Brain pericyte (primary cell): Measurements from ENCODE around the gene C13orf42.

Experiments used
- DNase-seq: peaks from one replicate; pipeline ENCODE4 v3.0.0-alpha.2; 2012; ENCODE audit warnings: low read depth, low spot score

The C13orf42 gene

DNA sequence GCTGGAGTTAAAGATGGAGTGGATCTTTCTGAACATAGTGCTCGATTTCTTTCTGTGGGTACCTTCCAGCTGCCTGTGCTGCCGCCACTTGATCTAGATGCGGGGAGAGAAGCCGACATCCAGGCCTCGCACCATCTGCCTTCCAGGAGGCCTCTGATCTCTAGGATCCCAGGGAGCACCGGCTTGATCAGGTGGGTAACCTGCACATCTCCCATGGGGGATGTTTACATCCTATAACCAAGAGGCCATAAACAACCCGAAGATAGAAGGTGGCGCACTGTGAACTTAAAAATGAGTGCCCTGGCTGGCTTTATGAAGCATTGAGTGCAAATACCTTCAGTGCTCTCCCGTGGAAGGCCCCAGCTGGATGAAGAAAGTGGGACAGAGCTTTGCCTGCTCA is at the start of gene C13orf42:
Gene C13orf42, minus strand, starts transcription at position 101 of the 400 bp plus-strand sequence. Its CDS starts 65 bp downstream, at position 36.
- no peak for DNase-seq

DNA sequence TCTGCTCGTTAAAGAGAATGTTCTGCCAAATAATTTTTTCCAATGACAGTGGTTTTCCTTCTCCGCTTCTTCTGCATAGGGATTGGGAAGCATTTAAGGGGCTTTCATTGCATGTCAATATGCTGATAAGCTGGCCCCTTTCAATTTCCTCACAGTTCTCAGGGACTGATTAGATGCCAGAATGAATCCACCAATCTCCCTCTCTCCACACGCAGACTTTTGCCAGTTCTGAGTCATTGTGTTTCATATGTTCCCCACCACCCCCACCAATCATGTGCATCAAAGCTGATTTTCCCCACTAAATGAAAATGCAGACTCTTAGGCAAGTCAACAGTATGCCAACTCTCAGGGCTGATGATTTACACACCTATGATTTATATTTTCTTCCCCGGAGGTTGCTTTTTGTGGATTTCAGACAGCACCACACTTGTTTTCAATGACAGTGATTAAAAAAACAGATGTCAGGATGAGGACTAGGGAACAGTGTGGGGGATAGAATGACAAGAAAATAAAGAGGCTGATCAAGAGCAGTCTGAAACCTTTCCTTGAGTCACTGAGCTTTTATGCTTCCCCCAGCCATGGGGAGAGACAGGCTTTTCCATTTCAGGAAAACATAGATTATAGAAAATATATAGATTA is 47.9 kb upstream of the C13orf42 start:
- DNase-seq = no peak

DNA sequence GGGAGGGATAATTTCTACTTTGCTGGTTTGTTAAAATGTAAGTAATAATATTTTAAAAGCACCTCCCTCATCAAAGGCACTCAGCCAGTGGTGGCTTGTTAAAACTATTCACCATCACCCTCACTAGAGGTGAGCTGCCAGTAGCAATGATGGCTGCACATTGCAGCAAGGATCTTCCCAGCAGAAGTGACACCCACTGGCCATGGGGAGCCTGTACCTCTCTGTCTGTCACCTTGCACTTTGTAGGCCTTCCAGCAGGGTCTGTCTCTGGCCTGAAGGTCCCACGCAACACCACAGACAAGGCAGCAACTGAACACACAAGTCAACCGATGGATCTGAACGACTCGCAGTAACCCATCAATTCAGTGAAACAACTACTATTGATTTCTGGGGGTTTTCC is 47.3 kb upstream of the C13orf42 start:
- no peak for DNase-seq

DNA sequence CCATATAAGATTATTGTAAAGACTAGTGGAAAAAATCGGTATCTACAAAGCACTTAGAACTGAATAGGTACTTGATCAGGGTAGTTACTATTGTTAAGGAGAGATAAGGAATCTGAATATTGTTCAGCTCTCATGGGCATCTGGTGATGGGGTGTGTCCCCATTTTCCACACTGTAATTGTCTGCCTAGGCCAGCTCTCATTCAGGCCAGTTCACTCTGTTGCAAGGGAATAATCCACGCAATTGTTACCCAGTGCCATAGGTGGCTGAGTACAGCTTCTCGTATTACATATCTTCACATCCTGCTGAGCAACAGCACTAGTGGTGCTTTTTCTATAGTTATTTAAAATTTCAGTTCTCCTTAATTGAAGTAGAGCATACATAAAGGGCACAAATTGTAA is 45.6 kb upstream of the C13orf42 start:
- DNase-seq = no peak

DNA sequence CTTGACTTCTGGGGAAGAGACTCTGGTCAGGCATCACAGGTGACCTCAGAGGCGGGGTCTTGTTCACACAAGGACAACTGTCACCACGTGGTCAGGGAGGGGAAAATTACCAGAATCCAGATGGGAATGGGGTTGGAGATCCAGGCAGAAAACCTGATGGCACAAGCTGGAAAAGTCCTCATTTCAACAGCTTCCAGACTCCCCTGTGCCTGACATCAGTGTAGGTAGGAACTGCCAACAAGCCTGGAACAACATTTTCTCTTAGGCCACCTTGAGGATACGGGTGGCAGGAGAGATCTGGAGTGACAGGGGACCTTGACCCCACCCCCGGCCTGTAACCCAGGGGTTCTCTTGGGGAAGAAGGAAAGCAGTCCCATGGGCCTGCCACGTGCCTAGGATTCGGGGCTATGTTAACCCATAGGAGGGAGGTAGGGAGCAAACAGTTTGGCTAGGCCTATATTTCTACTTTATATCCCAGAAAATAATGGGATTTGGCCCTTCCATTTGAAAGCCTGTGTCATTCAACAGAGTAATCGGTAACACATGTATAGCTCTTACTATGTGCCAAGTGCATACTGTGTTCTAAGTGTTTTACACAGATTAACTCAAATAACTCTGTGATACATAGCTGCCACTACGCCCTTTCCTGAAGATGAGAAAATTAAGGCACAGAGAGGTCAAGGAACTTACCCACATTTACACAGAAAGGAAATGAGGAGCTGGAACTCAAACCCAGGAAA is 44.9 kb upstream of the C13orf42 start:
- no peak for DNase-seq

DNA sequence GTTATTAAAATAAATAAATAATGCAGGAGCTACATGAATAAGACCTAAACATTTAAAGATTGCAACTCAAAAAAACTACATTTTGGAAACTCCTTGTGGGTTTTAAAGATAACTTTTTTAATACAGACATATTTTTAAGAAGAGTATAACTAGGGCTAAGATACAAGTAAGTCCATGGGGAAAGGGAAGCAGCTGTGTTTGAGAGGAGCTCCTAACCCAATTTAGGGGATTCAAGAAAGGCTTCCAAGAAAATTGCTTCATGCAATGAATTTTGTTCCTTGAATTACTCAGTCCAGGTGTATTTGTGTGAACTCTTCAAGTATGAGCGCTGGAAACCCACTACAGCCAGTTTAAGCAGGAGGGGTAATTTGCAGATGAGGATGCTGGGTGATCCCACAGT is 44.1 kb upstream of the C13orf42 start:
- DNase-seq = no peak

DNA sequence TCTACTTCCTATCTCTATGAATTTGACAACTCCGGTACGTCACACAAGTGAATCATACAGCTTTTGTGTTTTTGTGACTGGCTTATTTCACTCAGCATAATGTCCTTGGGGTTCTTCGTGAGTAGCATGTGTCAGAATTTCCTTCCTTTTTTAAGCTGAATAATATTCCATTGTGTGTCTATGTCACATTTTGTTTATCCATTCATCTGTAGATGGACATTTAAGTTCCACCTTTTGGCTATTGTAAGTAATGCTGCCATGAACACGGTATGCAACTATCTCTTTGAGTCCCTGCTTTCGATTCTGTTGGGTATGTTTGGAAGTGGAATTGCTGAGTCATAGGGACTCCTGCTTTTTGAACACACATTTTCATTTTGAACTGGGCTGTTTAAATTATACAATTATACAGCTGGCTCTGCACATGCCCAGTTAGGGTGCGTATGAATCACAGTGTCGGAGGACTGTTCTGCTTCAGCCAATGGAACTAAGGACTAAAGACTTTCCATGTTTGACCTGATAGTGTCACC is 43.0 kb upstream of the C13orf42 start:
- DNase-seq = no peak

DNA sequence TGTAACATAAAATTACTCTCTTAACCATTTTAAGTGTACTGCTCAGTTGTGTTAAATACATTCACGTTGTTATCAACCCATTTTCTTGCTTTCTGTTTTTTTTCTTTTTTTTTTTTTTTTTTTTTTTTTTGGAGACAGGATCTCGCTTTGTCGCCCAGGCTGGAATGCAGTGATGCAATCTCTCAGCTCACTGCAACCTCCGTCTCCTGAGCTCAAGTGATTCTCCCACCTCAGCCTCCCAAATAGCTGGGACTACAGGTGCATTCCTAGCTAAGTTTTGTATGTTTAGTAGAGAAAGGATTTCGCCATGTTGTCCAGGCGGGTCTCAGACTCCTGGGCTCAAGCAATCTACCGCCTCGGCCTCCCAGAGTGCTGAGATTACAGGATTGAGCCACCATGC is 42.5 kb upstream of the C13orf42 start:
- no peak for DNase-seq

DNA sequence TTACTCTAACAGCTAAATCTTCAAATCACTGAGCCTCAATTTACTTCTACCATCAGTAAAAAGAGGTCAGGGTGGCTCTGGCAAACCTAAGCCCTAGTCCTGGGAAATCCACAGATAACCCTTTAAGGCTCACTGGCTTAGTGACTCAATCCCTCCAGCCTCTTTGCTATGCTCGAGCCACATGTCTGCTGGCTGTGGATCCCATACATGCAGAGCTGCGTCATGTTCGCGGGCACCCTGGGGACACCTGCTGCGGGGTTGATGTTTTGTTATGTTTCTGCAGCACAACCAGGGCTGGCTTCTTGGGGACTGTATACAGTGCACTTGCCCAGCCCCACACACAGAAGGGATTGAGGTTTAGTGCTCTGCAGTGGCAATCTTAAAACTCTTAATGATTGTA is 41.6 kb upstream of the C13orf42 start:
- no peak for DNase-seq

DNA sequence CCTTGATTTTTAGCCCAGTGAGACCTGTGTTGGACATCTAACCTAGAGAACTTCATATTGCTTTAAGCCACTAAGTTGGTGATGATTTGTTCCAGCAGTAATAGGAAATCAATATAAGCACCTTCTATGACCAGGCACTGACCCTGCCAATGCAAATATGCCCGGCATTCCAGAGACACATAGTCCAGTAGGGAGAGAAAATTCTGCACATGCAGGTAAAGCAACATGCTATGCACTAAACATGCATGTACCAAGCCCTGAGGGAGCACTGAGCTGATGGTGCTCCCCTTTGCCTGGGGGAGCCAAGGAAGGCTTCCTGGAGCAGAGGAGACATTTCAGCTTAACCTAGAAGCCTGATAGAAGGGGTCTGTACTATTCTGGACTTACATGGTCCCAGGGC is 40.4 kb upstream of the C13orf42 start:
- DNase-seq = no peak

DNA sequence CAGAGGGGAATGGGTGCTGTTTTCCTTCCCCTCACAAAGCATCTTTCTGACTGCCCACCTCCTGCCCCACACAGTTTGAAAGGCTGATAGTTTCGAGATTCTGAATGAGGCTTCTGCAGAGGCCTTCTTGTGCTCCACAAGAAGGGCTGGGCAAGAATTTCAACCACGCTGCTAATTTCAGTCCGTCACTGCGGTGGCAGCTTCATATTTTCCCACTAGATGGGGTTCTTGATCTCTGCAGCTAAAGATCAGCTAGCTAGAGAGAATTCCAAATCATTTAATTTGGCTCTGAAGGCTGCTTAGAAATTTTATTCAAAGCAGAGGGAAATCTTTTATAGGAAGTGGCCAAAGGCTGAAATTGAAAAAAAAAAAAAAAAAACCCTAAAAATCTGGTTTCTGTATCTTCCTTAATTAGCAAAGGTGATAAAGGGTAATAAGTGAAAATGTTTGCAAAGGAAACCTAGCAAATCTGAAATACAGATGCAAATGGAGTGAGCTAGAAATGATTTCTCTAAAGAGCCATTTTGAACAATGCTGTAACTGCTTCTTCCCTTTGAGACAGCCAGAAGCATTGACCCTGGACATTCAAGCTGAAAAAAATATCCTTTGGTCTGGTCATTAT is 38.0 kb upstream of the C13orf42 start:
- peak; percentile 32 for DNase-seq

DNA sequence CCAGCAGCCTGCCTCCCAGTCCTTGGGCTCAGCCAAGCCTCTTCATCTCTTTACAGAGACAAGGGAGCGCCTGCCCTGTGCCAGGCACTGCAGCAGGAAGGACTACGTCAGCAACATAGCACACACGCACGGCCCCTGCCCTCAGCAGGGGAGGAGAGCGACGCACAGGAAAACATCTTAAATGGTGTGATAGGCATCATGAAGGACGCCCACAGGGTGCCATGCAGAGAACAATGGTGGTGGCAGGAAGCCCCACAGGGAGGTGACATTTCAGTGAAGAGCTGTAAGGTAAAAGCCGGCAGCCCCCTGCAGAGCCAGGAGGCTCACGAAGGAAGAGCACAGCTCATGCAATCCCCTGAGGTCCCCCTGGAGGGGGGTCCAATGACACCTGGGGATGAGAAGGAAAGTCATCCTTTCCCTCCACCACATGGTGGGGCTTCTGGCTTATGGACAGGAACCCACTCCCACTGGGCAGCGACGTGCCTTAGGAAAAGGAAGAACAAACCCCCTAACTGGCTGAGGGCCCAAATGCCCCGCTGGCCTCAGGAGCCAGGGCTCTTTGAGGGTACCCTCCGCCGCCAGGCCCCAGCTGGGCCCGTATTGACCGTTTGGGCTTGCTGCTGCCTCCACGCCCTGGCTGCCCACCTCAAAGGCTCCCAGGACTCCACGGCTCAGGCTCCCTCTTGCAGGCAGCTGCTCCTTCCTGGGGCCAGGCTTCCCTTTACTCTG is 37.3 kb upstream of the C13orf42 start:
- no peak for DNase-seq

DNA sequence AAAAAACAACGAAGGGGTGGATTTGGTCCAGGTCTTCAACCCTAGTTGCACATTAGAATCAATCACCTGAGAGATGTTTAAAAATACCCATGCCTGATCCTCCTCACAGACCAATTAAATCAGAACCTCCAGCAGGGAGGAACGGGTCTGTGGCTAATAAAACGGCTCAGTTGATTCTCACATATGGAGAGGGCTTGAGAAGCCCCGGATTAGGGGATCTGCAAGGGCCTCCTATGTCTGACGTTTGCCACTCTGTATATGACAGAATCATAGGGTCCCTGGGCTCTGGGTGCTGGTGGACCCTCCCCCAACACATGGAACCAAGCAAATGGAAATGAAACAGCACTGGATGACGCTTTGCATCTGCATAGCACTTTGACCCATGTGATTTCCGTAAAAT is 36.7 kb upstream of the C13orf42 start:
- DNase-seq = no peak

DNA sequence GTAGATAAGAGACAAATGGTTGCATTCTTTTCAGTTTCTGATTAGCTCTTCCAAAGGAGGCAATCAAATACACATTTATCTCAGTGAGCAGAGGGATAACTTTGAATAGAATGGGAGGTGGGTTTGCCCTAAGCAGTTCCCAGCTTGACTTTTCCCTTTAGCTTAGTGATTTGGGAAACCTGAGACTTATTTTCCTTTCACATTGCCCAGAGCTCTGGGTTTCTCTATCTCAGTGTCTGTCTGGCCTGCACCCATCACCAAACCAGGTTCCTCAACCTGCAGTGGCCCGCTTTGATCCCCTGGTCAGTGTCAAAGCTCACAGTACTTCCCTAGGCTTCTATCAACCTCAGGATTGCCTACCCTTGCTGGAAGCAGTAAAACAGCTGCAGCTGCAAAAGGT is 35.6 kb upstream of the C13orf42 start:
- no peak for DNase-seq

DNA sequence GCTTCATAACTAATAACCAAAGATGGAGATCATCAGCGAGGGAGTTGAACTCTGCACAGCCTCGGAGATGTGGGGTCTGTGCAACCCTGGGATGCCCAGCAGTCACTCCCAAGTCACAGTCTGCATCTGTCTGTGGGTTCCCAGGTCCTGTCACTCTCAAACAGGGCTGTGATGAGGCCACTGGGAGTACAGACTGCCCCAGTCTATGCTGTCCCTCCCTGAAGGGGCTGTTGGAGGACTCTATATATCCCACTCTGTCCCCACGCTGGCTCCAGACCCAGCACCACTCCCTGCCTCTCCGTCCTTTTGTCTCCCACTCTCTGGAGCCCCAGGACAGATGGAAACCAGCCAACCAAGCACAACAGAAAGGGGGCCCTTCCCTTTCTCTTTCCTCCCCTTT is 26.2 kb upstream of the C13orf42 start:
- no peak for DNase-seq

DNA sequence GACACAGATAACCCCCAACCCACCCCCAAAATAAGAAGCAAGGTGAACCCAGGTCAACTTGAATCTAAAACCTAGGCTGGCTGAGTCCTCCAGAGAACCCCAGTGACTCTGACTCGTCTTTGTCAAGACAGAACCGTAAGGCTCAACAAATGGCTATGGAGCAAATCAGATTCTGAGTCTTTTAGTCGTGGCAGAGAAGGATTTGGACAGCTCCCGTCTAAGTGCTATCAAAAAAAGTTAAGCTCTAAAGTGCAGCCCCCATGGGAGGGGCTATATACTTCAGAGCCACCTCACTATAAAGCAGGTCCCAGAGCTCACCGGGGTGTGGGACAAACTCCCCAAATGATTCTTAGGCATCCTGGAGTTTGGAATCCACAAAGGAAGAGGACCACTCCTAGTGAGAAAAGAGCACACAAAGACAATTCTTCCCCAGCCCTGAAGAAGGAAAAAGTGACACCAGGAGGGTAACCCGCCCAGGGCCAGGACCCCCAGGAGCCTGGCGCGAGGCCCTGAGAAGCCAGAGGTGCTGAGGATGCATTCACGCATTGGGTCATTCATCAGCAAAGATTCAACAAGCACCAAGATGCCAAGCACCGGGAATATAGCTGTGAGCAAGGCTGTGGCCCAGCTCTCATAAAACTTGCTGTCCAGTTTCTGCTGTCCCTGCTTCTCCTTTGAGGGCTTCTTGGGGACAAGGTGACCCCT is 25.4 kb upstream of the C13orf42 start:
- DNase-seq = no peak

DNA sequence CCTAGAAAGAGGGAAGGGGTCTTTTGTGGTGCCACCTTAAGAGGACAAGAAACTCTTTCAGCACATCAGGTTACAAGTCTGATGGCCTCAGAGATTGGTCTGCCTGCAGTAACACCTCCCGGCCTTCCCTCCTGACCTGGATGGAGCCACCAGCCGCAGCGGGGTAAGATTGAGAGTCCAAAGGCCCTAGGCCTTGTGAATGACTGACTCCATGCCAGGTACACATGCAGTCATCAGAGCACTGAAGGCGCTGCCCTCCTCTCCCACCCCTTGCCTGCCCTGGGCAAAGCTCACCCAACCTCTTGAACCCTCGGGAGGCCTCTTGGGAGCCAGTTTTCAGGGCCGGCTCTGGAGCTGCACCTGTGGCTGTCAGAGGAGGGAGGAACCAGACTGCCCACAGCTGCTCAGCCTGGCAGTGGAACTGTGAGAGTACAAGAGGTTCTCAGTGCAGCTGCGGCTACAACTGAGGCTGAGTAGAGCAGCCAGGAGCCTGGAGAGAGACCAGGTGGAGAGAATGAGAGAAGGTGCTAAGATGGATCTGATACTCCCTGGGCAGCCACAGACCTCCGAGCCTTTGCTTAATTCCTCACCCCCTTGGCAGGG is 23.8 kb upstream of the C13orf42 start:
- DNase-seq = no peak

DNA sequence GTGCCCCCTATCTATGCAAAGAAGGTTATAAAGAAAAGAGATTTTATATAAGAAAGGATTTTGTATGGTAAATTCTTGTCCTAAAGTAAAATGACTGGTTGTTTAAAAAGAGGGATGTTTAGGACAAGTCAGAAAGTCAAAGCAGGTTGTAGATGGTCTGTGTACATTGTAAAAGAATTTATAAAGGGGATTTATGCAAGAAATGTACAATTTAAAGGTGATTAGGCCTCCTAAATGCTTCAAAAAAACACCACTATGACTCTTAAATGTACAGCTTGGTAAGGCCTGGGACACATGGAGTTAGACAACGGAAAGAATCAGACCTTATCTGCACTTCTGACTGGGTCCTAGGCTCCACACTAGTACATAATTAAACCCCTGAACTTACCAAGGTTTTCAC is 19.3 kb upstream of the C13orf42 start:
- DNase-seq = no peak

DNA sequence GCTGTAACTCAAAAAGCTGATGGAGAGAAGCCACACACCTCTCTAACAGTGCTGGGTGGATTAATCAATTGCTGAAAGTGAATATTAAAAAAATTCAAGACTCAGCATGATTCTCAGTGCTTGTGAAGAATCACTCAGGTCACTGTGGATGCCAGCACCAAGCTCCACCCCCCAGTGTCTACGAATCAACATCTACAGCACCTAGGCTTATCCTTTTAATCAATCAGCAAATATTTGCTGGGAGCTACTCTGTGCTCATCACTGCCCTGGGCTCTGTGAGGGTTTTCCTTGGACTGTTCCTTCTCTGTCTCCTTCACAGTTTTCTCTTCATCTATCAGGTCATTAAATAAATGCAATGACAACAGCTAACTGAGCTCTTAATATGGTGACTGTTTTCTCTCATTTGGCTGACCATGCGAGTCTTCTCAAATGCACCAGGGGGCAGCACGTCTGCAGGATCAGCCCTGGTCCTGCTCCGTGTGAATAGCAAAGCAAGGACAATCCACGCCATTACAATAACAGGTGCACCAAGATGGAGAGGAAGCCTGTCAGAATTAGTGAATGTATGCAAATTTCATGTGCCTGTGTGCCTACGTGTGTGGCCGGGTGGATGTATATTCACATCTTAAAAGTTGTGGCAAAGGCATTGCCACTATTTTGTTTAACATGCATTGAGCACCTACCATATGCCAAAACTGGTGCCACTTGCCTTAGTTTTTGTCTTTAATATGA is 14.6 kb upstream of the C13orf42 start:
- DNase-seq = no peak

DNA sequence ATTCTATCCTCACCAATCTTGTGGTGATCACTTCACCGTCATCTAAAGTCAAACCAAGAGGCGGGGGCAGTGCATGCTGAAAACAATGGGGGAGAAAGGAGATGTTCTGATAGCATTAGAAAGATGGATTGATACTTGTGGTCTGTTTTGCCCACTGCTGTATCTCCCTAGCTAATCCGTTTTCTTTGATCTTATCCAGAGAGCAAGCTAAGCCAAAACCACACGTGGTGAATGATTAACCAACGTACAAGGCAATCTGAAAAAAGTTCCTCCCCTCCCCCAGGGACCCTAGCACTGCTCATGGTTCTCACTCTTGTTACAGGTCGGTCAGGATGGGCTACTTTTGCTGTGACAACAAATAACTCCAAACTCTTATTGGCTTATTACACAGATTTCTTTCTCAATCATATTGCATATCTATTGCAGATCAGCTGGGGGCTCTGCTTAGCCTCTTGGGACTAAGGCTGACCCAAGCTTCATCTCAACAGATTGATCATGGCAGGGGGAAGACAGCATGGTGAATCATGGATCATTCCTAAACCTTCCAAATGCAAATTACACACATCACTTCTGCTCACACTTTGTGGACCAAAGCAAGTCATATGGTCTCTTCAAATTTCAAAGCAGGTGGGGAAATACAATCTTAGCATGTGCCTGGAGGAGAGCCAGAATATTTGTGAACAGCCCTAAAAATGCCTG is 11.9 kb upstream of the C13orf42 start:
- no peak for DNase-seq
